HG03025 (cell line): ENCODE measurements around the gene DROSHA.
A peak's percentile ranks its signal among the peaks of the same experiment; 100 is the strongest.
"Not testable (repeated sequence)": the region's sequence is repeated elsewhere in the genome, so short reads cannot be mapped to it uniquely, and the experiment has no call there.

Source experiments
- ATAC-seq: cut with Tn5 transposase; IDR thresholded peaks from one replicate; pipeline ENCODE4 v1.9.1; 2021; ENCODE audit warnings: mild to moderate bottlenecking, moderate library complexity; ENCODE audit not compliant: unreplicated experiment, low FRiP score

DROSHA gene

GRCh38 chr5:31392061-31392460 is 139.8 kb downstream of the DROSHA start:
- no peak for ATAC-seq

- ATAC-seq = no peak
Observed at GRCh38 chr5:31390256-31390655, 141.6 kb downstream of the DROSHA start.

GRCh38 chr5:31385774-31386537 is 145.9 kb downstream of the DROSHA start:
- no peak for ATAC-seq

GRCh38 chr5:31383734-31384133 is 148.2 kb downstream of the DROSHA start:
- no peak for ATAC-seq

GRCh38 chr5:31382051-31382878 is 149.6 kb downstream of the DROSHA start:
- peak; percentile 70 for ATAC-seq

GRCh38 chr5:31381299-31381698 is 150.6 kb downstream of the DROSHA start:
- no peak for ATAC-seq

GRCh38 chr5:31380049-31380448 is 151.8 kb downstream of the DROSHA start:
- no peak for ATAC-seq

- no peak for ATAC-seq
Observed at GRCh38 chr5:31378838-31379237, 153.1 kb downstream of the DROSHA start.

GRCh38 chr5:31378136-31378535 is 153.8 kb downstream of the DROSHA start:
- no peak for ATAC-seq

- ATAC-seq = no peak
Observed at GRCh38 chr5:31377274-31377946, 154.5 kb downstream of the DROSHA start.

GRCh38 chr5:31375999-31376720 is 155.7 kb downstream of the DROSHA start:
- no peak for ATAC-seq

GRCh38 chr5:31372124-31372523 is 159.8 kb downstream of the DROSHA start:
- ATAC-seq = no peak

GRCh38 chr5:31366941-31367340 is 165.0 kb downstream of the DROSHA start:
- ATAC-seq = no peak

GRCh38 chr5:31365776-31366175 is 166.1 kb downstream of the DROSHA start:
- no peak for ATAC-seq

- ATAC-seq = no peak
Observed at GRCh38 chr5:31364881-31365636, 166.8 kb downstream of the DROSHA start.

GRCh38 chr5:31362931-31363568 is 168.8 kb downstream of the DROSHA start:
- no peak for ATAC-seq

GRCh38 chr5:31362529-31362900 is 169.4 kb downstream of the DROSHA start:
- ATAC-seq = no peak

GRCh38 chr5:31361704-31362528 is 170.0 kb downstream of the DROSHA start:
- not testable (repeated sequence) for ATAC-seq

- no peak for ATAC-seq
Observed at GRCh38 chr5:31361234-31361633, 170.7 kb downstream of the DROSHA start.
